A549 (cell line): ENCODE data around the gene TSHZ2.

Experiments used
- CTCF ChIP-seq: fragments of >200 bp; sonication (Bioruptor Twin); formaldehyde crosslinking; IDR thresholded peaks from 3 replicates; pipeline ENCODE4 v1.5.1; 2016
- NR3C1 ChIP-seq: fragments of >200 bp; sonication (Bioruptor Twin); formaldehyde crosslinking; IDR thresholded peaks from 3 replicates; pipeline ENCODE4 v1.6.1; 2017

- TF ChIP-seq NR3C1 (no peak), CTCF (no peak)
These were observed 101.7 kb downstream of the TSHZ2 start for GRCh38 chr20:53073636-53074415.
